GM18508 (cell line): ENCODE data around the gene RASD2.

ENCODE experiments used
- ATAC-seq: cut with Tn5 transposase; IDR thresholded peaks from one replicate; pipeline ENCODE4 v1.9.1; 2021; ENCODE audit warnings: moderate number of reproducible peaks; ENCODE audit not compliant: insufficient read depth, unreplicated experiment

The RASD2 gene

GRCh38 chr22:35539487-35539886 is 1.1 kb upstream of the RASD2 start:
- ATAC-seq = no peak

- no peak for ATAC-seq
Measured at GRCh38 chr22:35539910-35540594, 579 bp upstream of the RASD2 start.

DNA sequence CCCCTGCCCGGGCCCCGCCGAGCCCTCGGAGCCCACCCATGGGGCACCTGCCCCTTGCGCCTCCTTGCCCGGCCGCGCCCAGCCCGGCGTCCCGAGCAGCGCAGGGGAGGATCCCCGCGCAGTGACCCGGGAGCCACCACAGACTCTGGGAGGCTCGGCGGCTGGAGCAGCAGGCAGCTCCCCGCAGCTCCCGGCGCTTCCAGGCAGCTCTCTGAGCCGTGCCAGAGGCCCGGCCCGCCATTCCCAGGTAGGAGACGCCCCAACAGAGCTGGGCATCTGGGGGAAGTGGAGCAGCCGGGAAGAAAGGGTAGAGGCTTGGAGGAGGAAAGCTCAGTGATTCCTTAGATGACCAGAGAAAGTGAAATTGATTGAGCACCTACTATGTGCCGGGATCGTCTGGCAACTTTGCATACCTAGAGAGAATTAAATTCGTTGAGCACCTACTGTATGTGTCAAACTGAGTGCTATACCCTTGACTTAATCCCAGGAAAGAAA is 670 bp downstream of the RASD2 start:
- ATAC-seq = no peak

- no peak for ATAC-seq
Measured at GRCh38 chr22:35542157-35542938, 1.7 kb downstream of the RASD2 start.

DNA sequence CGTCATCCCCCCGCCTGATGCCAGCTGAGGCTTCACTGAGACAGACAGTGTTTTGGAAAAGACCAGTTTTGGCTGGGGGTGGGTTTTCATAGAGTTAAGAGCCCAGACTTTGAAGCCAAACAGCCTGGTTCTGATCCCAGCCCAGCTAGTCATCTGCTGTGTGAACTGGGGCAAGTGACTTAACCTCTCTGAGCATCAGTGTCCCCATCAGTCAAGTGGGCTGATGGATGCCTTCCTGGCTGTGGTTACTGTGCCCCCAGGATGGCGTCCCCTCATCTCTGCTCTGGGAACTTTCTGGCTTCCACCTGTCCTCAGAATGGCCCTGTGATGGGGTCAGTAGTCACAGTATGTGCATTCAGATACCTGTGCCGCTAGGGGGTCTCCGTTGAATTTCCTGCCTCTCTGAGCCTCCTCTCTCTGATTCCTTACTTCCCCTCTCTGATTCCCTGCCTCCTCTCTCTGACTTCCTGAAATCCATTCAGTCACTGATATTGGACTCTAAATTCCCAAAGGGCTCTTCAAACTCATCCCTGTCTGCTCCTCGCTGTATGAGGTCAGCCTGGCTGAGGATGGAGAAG is 2.4 kb downstream of the RASD2 start:
- no peak for ATAC-seq

DNA sequence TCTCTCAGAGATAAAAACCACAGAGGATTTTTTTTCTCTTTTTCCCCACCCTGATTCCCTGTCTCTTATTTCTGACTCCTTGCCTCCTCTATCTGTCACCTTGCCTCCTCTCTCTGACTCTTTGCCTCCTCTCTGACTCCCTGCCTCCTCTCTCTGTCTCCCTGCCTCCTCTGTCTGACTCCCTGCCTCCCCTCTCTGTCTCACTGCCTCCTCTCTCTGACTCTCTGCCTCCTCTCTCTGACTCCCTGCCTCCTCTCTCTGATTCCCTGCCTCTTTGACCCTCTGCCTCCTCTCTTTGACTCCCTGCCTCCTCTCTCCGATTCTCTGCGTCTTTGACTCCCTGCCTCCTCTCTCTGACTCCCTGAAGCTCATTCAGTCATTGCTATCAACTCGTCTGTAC is 3.1 kb downstream of the RASD2 start:
- no peak for ATAC-seq

GRCh38 chr22:35544189-35544588 is 3.6 kb downstream of the RASD2 start:
- ATAC-seq = no peak

GRCh38 chr22:35544827-35545226 is 4.2 kb downstream of the RASD2 start:
- no peak for ATAC-seq

DNA sequence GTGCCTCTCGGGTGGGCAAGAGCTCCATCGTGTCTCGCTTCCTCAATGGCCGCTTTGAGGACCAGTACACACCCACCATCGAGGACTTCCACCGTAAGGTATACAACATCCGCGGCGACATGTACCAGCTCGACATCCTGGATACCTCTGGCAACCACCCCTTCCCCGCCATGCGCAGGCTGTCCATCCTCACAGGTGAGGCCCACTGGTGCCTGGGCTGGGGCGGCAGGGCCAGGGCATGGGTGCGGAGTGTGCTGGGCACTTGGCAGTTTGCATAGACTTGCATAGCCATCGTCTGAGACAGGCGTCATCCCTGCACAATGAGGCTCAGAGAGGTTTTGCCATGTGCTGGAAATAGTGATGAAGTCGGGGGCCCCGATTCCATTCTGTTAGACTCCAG is 6.3 kb downstream of the RASD2 start:
- ATAC-seq = no peak

- ATAC-seq = no peak
Measured at GRCh38 chr22:35547987-35548721, 7.5 kb downstream of the RASD2 start.

DNA sequence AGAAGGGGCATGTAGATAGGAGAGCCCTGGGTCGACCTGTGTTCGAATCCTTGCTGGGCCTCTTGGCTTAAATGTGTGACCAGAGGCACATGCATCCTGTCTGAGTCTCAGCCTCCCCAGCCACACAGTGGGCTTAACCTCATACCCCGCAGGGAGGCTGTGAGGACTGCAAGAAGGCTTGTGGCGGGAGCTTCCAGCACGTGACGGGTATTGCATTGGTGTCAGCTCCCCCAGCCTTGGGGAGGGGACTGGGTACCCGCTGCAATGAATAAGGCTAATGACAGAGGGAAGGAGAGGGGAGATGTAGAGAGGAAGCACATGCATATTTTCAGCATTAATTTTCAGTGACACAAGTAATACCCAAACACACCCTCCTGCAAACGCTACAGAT is 8.1 kb downstream of the RASD2 start:
- no peak for ATAC-seq

- no peak for ATAC-seq
Measured at GRCh38 chr22:35549328-35549727, 8.7 kb downstream of the RASD2 start.

DNA sequence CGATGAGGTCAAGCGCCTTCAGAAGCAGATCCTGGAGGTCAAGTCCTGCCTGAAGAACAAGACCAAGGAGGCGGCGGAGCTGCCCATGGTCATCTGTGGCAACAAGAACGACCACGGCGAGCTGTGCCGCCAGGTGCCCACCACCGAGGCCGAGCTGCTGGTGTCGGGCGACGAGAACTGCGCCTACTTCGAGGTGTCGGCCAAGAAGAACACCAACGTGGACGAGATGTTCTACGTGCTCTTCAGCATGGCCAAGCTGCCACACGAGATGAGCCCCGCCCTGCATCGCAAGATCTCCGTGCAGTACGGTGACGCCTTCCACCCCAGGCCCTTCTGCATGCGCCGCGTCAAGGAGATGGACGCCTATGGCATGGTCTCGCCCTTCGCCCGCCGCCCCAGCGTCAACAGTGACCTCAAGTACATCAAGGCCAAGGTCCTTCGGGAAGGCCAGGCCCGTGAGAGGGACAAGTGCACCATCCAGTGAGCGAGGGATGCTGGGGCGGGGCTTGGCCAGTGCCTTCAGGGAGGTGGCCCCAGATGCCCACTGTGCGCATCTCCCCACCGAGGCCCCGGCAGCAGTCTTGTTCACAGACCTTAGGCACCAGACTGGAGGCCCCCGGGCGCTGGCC is 11.0 kb downstream of the RASD2 start:
- no peak for ATAC-seq

- no peak for ATAC-seq
Measured at GRCh38 chr22:35552196-35552842, 11.7 kb downstream of the RASD2 start.

DNA sequence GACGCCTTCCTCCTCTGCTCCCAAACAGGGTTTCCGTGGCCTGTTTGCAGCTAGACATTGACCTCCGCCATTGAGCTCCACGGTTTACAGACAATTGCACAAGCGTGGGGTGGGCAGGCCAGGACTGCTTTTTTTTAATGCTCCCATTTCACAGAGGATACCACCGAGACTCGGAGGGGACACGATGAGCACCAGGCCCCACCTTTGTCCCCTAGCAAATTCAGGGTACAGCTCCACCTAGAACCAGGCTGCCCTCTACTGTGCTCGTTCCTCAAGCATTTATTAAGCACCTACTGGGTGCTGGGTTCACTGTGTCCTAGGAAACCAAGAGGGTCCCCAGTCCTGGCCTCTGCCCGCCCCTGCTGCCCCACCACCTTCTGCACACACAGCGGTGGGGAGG is 12.2 kb downstream of the RASD2 start:
- ATAC-seq = no peak

DNA sequence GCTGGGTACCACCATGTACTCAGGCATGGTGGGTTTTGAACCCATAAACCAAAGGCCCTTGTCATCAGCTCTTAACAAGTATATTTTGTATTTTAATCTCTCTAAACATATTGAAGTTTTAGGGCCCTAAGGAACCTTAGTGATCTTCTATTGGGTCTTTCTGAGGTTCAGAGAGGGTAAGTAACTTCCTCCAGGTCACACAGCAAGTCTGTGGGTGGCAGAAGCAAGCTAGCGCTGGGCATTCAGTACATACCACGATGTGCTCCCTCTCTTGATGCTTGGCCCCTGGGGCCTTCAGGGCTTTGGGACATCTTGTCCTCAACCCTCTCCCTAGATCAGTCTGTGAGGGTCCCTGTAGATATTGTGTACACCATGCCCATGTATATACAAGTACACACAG is 12.7 kb downstream of the RASD2 start:
- ATAC-seq = no peak

GRCh38 chr22:35554297-35554845 is 13.7 kb downstream of the RASD2 start:
- ATAC-seq = no peak

DNA sequence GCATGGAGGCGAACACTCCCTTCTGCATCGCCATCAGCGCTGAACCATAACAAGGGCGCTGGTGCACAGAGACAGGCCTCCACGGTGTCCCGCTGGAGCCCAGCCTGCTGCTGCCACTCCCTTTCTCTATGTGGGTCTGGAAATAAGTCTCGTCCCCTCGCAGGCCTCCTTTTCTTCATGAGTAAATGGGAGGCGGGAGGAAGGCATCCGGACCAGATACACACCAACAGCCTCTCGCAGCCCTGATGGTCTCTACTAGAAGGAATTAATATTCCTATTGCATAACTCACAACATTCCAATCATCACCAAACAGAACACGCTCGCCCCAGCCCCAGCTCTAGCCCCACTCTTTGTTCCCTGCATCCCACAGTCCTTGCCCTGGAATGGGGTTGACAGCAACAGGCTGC is 14.9 kb downstream of the RASD2 start:
- ATAC-seq = no peak

- ATAC-seq = no peak
Measured at GRCh38 chr22:35555946-35556547, 15.4 kb downstream of the RASD2 start.
